Measurements from ENCODE around the gene C1QTNF6.
"Not testable (repeated sequence)": the region's sequence is repeated elsewhere in the genome, so short reads cannot be mapped to it uniquely, and the experiment has no call there.

Gene C1QTNF6

GRCh38 chr22:37176464-37177061 is 11.5 kb downstream of the C1QTNF6 start:
- peak; percentile 95 for DNase-seq (ENCODE audit: low spot score)

GRCh38 chr22:37175414-37176281 is 12.4 kb downstream of the C1QTNF6 start:
- no peak for DNase-seq (ENCODE audit: low spot score)

- DNase-seq (ENCODE audit: low spot score): no peak
Observed at GRCh38 chr22:37174964-37175363, 13.1 kb downstream of the C1QTNF6 start.

GRCh38 chr22:37173709-37174108 is 14.3 kb downstream of the C1QTNF6 start:
- DNase-seq (ENCODE audit: low spot score): no peak

GRCh38 chr22:37172266-37173245 is 15.5 kb downstream of the C1QTNF6 start:
- no peak for DNase-seq (ENCODE audit: low spot score)

- DNase-seq (ENCODE audit: low spot score): no peak
Observed at GRCh38 chr22:37171662-37172061, 16.4 kb downstream of the C1QTNF6 start.

GRCh38 chr22:37170689-37171405 is 17.2 kb downstream of the C1QTNF6 start:
- not testable (repeated sequence) for DNase-seq (ENCODE audit: low spot score)

GRCh38 chr22:37169947-37170688 is 17.9 kb downstream of the C1QTNF6 start:
- DNase-seq (ENCODE audit: low spot score): no peak

GRCh38 chr22:37169406-37169805 is 18.6 kb downstream of the C1QTNF6 start:
- DNase-seq (ENCODE audit: low spot score): no peak

GRCh38 chr22:37167981-37168647 is 19.9 kb downstream of the C1QTNF6 start:
- DNase-seq (ENCODE audit: low spot score): no peak

GRCh38 chr22:37167176-37167980 is 20.7 kb downstream of the C1QTNF6 start:
- DNase-seq (ENCODE audit: low spot score): no peak

GRCh38 chr22:37166675-37167066 is 21.4 kb downstream of the C1QTNF6 start:
- DNase-seq (ENCODE audit: low spot score): peak; percentile 76

- DNase-seq (ENCODE audit: low spot score): no peak
Observed at GRCh38 chr22:37165940-37166674, 21.9 kb downstream of the C1QTNF6 start.

GRCh38 chr22:37165066-37165465 is 23.0 kb downstream of the C1QTNF6 start:
- no peak for DNase-seq (ENCODE audit: low spot score)

- no peak for DNase-seq (ENCODE audit: low spot score)
Observed at GRCh38 chr22:37164505-37164887, 23.6 kb downstream of the C1QTNF6 start.

- DNase-seq (ENCODE audit: low spot score): no peak
Observed at GRCh38 chr22:37163575-37164504, 24.2 kb downstream of the C1QTNF6 start.

- DNase-seq (ENCODE audit: low spot score): no peak
Observed at GRCh38 chr22:37163096-37163489, 25.0 kb downstream of the C1QTNF6 start.
